Thyroid gland (tissue), 4 donors: ENCODE results near the gene OPN5.

Experiments
- POLR2A ChIP-seq, 2 donors: fragments of 450-650 bp; IDR thresholded peaks; one replicate each; pipeline ENCODE4 v1.6.1; 2017; ENCODE audit warnings: antibody characterized with exemption in 2 of 2, mild to moderate bottlenecking in 2 of 2, moderate library complexity in 1 of 2
- TF ChIP-seq, protein P1 (sequence below), 6 experiments: fragments of 200-600 bp in 3 of 6; fragments of 450-650 bp in 3 of 6; sonication (generic) in 3 of 6; IDR thresholded peaks; one replicate each; pipeline ENCODE4 v1.5.1; 2016 to 2019; ENCODE audit warnings: antibody characterized with exemption in 6 of 6, mild to moderate bottlenecking in 2 of 6, inconsistent platforms in 1 of 6, moderate library complexity in 1 of 6

DNA sequence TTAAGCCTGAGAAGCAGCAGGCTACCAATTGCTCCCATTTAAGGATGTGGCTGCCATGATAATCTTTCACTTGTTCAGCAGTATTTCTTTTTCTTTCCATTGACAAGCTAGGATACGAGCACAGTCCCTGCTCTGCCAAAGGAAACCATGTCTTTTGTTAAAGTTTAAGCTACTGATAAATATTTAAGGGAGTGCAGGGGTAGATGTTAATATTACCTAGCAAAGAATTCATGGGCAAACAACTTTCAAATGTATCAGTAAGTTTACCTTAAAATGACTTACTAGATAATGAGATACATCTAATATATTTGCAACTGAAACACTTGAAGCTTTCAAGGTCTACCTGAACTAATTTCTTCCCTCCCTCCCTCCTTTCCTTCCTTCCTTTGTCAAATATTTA is 77.3 kb downstream of the OPN5 start:
- TF ChIP-seq, protein P1, sequence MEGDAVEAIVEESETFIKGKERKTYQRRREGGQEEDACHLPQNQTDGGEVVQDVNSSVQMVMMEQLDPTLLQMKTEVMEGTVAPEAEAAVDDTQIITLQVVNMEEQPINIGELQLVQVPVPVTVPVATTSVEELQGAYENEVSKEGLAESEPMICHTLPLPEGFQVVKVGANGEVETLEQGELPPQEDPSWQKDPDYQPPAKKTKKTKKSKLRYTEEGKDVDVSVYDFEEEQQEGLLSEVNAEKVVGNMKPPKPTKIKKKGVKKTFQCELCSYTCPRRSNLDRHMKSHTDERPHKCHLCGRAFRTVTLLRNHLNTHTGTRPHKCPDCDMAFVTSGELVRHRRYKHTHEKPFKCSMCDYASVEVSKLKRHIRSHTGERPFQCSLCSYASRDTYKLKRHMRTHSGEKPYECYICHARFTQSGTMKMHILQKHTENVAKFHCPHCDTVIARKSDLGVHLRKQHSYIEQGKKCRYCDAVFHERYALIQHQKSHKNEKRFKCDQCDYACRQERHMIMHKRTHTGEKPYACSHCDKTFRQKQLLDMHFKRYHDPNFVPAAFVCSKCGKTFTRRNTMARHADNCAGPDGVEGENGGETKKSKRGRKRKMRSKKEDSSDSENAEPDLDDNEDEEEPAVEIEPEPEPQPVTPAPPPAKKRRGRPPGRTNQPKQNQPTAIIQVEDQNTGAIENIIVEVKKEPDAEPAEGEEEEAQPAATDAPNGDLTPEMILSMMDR (IDR thresholded peaks at IDR 0.05): no peak
- TF ChIP-seq POLR2A (IDR thresholded peaks at IDR 0.05): no peak
